SK-N-SH treated with all-trans-retinoic acid at 6 μM for 48 hours (cell line): ENCODE measurements around the gene LSMEM2.

ENCODE experiments used
- OSR1 ChIP-seq: fragments of 250-450 bp; sonication (Bioruptor Pico); IDR thresholded peaks from 2 replicates; pipeline ENCODE4 v1.8.0; 2022; ENCODE audit warnings: moderate library complexity, mild to moderate bottlenecking, inconsistent platforms
- ZFP3 ChIP-seq: fragments of 250-450 bp; sonication (Bioruptor Pico); IDR thresholded peaks from 2 replicates; pipeline ENCODE4 v1.5.0; 2020; ENCODE audit warnings: mild to moderate bottlenecking, moderate library complexity
- ZNF565 ChIP-seq: fragments of 450-650 bp; formaldehyde crosslinking; conservative IDR thresholded peaks from 2 replicates; pipeline ENCODE4 v1.5.0; 2020; ENCODE audit warnings: low read depth, mild to moderate bottlenecking, moderate library complexity

- no peak for TF ChIP-seq ZFP3
- no peak for TF ChIP-seq OSR1 (CRISPR knock-in tag)
- no peak for TF ChIP-seq ZNF565
Observed at GRCh38 chr3:50297896-50298725, 19.2 kb downstream of the LSMEM2 start.
